HEK293T (cell line): Measurements from ENCODE around the gene UGT1A1.

ENCODE experiments used
- BHLHE40 ChIP-seq: fragments of 450-650 bp; IDR thresholded peaks from 2 replicates; pipeline ENCODE4 v1.6.1; 2016; ENCODE audit warnings: mild to moderate bottlenecking, moderate library complexity, borderline replicate concordance
- FOXM1 ChIP-seq: fragments of 450-650 bp; IDR thresholded peaks from 2 replicates; pipeline ENCODE4 v1.6.1; 2017; ENCODE audit warnings: mild to moderate bottlenecking, borderline replicate concordance
- NFRKB ChIP-seq: fragments of 450-650 bp; IDR thresholded peaks from 2 replicates; pipeline ENCODE4 v1.6.1; 2016; ENCODE audit warnings: mild to moderate bottlenecking, moderate library complexity
- SP1 ChIP-seq: fragments of 450-650 bp; IDR thresholded peaks from 2 replicates; pipeline ENCODE4 v1.6.1; 2017
- SUZ12 ChIP-seq: fragments of 450-650 bp; IDR thresholded peaks from 2 replicates; pipeline ENCODE4 v1.6.1; 2016; ENCODE audit warnings: mild to moderate bottlenecking
- ZNF384 ChIP-seq: fragments of 450-650 bp; IDR thresholded peaks from 2 replicates; pipeline ENCODE4 v1.6.1; 2016

DNA sequence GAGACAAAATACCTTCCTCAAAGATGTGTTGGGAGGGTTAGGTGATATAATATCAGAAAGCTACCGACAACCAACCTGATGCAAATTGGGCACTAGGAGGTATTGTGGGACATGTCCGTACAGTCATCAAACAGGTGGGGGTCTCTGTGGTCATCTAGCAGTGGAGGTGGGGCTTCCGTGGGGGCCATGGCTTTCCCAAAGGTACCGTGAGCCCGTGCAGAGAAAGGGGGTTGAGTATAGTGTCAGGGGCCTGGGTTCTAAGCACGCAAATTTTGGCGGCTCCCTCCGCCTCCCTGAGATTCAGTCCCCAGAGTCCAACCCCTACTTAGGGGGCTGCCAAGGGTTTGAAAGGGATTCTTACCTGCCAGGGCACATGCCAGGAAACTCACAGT lies 61.6 kb downstream of the UGT1A1 start:
- TF ChIP-seq ZNF384, result no peak
- TF ChIP-seq FOXM1, result no peak
- no peak for TF ChIP-seq SUZ12
- no peak for TF ChIP-seq SP1
- no peak for TF ChIP-seq NFRKB
- TF ChIP-seq BHLHE40, result no peak
